ENCODE results near the gene GATD1. TPM values are rescaled to one million over a fixed set of nuclear protein-coding genes. Genes with fewer than 3 reads are reported as not detected.

GATD1 gene
- total RNA-seq, 1 donor from 2014 or later = 94.9 TPM

DNA sequence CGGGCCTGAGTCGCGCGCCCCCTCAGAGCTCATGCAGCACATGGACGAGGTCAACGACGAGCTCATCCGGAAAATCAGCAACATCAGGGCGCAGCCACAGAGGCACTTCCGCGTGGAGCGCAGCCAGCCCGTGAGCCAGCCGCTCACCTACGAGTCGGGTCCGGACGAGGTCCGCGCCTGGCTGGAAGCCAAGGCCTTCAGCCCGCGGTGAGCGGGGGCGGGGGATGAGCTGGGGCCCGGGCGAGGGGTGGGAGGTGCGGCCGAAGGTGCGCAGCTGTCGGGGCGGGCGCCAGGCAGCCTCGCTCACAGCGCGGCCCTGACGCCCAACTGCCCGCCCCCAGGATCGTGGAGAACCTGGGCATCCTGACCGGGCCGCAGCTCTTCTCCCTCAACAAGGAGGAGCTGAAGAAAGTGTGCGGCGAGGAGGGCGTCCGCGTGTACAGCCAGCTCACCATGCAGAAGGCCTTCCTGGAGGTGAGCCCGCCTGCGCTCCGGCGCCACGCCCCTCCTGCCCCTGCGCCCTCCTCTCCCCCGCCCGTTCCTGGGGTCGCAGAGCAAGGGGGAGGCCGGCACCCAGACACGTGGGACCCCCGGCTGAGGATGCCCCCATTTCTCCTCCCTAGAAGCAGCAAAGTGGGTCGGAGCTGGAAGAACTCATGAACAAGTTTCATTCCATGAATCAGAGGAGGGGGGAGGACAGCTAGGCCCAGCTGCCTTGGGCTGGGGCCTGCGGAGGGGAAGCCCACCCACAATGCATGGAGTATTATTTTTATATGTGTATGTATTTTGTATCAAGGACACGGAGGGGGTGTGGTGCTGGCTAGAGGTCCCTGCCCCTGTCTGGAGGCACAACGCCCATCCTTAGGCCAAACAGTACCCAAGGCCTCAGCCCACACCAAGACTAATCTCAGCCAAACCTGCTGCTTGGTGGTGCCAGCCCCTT, 50.7 kb downstream of the GATD1 start:
- H3K36me3 Mint-ChIP-seq (ENCODE audit: low read depth) = no peaks in the 10 kb centered on the region
- TF ChIP-seq, protein P1, sequence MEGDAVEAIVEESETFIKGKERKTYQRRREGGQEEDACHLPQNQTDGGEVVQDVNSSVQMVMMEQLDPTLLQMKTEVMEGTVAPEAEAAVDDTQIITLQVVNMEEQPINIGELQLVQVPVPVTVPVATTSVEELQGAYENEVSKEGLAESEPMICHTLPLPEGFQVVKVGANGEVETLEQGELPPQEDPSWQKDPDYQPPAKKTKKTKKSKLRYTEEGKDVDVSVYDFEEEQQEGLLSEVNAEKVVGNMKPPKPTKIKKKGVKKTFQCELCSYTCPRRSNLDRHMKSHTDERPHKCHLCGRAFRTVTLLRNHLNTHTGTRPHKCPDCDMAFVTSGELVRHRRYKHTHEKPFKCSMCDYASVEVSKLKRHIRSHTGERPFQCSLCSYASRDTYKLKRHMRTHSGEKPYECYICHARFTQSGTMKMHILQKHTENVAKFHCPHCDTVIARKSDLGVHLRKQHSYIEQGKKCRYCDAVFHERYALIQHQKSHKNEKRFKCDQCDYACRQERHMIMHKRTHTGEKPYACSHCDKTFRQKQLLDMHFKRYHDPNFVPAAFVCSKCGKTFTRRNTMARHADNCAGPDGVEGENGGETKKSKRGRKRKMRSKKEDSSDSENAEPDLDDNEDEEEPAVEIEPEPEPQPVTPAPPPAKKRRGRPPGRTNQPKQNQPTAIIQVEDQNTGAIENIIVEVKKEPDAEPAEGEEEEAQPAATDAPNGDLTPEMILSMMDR (conservative IDR thresholded peaks at IDR 0.05) = no peak
- no peaks in the 10 kb centered on the region for H3K9me3 Mint-ChIP-seq
- no peak for DNase-seq (ENCODE audit: low read depth, low spot score)
- H3K4me3 Mint-ChIP-seq = no peak overlapping the region
- H3K4me1 Mint-ChIP-seq = peaks cover 8% of the 10 kb centered on the region
- peaks cover 57% of the 10 kb centered on the region for H3K27me3 Mint-ChIP-seq (ENCODE audit: low read depth)
- no peak overlapping the region for H3K27ac Mint-ChIP-seq (ENCODE audit: unreplicated experiment)

DNA sequence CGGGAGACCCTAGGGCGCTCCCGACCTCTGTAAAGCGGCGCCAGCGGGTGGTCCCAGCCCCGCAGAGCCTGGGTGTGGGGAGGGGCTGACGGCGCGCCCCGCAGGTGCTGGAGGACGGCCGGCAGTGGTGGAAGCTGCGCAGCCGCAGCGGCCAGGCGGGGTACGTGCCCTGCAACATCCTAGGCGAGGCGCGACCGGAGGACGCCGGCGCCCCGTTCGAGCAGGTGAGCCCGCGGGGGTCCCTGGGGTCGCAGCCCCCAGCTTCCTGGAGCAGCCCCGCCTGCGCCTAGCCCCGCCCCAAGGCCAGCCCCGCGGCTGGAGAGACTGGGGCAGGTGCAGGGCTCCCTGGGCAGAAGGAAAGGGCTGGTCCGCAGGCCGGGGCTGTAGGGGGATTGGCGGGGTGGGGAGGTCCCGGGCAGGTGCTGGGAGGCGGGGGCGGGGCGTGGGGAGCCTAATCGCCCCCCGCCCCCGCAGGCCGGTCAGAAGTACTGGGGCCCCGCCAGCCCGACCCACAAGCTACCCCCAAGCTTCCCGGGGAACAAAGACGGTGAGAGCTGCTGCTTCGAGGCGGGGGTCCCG, 51.6 kb downstream of the GATD1 start:
- no peak for DNase-seq (ENCODE audit: low read depth, low spot score)
- TF ChIP-seq, protein P1 (conservative IDR thresholded peaks at IDR 0.05) = no peak
- Mint-ChIP-seq H3K36me3 (ENCODE audit: low read depth) (no peaks in the 10 kb centered on the region), H3K9me3 (no peaks in the 10 kb centered on the region), H3K27ac (ENCODE audit: unreplicated experiment) (no peak overlapping the region), H3K4me1 (peaks cover 8% of the 10 kb centered on the region), H3K27me3 (ENCODE audit: low read depth) (peaks cover 60% of the 10 kb centered on the region), H3K4me3 (no peak overlapping the region)

DNA sequence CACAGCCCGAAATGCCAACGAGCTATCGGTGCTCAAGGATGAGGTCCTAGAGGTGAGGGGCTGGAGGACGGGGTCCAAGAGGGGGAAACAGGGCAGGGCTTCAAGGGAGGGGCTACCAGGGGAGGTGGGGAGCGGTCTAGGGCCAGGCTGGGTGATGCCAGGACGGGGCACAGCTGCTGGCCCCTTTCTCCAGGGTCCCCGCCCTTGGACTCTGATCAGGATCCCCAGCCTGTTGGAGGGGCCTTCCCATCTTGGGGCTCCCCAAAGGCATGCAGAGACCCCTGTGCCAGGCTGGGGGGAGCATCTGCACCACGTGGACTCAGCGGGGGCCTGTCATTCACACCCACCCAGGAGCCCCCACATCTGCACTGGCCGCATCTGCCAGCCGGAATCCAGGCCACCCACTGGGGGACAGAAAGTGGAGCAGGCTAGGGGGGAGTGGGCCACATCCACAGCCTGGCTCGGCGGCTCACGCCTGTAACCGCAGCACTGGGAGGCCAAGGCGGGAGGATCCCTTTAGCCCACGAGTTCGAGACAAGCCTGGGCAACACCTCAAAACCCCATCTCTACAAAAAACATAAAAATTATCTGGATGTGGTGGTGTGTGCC, 52.4 kb downstream of the GATD1 start:
- Mint-ChIP-seq H3K27me3 (ENCODE audit: low read depth) (peaks cover 64% of the 10 kb centered on the region), H3K27ac (ENCODE audit: unreplicated experiment) (no peak overlapping the region), H3K9me3 (no peaks in the 10 kb centered on the region), H3K36me3 (ENCODE audit: low read depth) (no peaks in the 10 kb centered on the region), H3K4me1 (peaks cover 6% of the 10 kb centered on the region), H3K4me3 (no peak overlapping the region)
- TF ChIP-seq, protein P1 (conservative IDR thresholded peaks at IDR 0.05) = no peak
- no peak for DNase-seq (ENCODE audit: low read depth, low spot score)

DNA sequence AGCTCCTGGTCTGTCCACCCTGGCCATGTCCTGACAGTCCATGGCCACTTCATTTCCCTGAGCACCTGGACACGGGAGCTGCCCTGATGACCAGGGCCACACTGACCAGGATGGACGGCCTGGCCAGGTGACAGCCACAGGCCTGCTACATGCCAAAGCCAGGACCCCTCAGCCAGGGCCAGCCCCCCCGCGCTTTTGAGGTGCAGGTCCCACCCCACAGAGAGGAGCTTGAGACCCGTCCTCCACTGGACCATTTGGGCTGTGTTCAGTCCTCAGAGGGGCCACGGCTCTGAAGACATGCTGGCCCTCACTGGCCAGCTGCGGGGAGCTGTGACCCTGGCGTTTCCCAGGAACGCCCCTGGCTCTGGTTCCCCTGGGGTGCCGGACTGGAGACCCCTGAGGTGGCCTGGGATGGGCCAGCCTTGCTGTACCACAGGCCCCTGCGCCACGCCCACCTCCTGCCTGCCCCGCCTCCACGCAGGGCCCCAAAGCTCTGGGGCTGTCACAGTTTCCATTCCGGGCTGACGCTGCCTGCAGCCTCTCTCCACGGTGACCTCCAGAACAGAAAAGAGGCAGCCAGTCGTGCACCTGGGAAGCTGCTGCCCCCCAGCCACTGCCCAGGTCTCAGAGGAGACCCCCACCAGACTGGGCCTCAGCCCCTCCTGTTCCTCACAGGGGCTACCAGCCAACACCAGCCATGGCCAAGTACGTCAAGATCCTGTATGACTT, 53.1 kb downstream of the GATD1 start:
- TF ChIP-seq, protein P1 (conservative IDR thresholded peaks at IDR 0.05) = no peak
- no peak overlapping the region for H3K4me3 Mint-ChIP-seq
- no peaks in the 10 kb centered on the region for H3K36me3 Mint-ChIP-seq (ENCODE audit: low read depth)
- no peaks in the 10 kb centered on the region for H3K9me3 Mint-ChIP-seq
- no peaks in the 10 kb centered on the region for H3K4me1 Mint-ChIP-seq
- no peak overlapping the region for H3K27ac Mint-ChIP-seq (ENCODE audit: unreplicated experiment)
- peaks cover 65% of the 10 kb centered on the region for H3K27me3 Mint-ChIP-seq (ENCODE audit: low read depth)
- no peak for DNase-seq (ENCODE audit: low read depth, low spot score)
